ENCODE data around the gene TNNT3.
"Not testable (repeated sequence)": the region's sequence is repeated elsewhere in the genome, so short reads cannot be mapped to it uniquely, and the experiment has no call there.

The TNNT3 gene

DNA sequence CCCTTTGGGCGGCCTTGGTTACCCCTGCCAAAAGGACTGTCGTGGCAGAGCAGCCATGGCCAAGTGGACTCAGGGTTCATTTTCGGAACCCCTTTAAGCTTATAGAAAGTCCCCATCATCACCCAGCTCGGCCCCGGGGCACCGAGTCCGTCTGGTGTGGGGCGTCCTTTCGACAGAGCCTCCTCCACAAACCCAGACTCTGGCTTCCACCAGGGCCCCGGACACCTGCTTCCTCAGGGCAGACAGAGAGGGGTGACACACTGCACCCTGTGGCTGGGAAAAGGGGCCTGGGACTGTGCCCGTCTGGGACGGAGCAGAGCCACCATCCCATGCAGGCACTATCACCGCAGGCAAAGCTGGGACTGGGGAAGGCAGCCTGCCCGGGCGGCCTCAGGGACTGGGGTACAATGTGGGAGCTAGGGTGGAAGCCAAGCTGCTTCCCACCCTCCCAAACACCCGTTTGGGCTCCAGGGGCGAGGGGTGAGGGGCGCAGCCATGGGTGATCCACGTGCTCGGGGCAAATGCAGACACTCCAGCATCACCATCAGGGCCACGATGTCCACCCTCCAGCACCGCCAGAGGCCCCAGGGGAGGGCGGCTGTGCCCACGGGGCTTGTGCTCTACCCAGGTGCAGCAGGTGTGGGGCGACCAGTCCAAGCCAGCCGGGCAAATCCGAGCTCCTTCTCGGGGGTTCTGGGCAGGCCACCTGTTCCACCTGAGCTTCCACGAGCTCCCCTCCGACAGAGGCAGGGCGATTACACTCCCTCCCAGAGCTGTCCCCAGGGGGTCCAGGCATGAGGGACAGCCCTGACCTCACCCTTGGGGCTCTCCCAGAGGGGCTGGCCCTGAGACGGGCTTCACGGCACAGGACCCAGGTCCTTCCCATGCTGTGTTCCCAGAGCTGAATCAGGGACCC lies 15.9 kb downstream of the TNNT3 start:
- H3K9ac ChIP-seq (ENCODE audit: low read length), result no peak overlapping the region
- no peaks in the 10 kb centered on the region for H3K27me3 ChIP-seq (ENCODE audit: control insufficient read depth in 1 of 2, insufficient read depth in 2 of 2, low read length in 2 of 2)
- no peak overlapping the region for H3K4me3 ChIP-seq (ENCODE audit: low read depth in 1 of 2, low read length in 2 of 2)
- no peaks in the 10 kb centered on the region for H3K36me3 ChIP-seq (ENCODE audit: insufficient read depth, low read length)
- H3K4me1 ChIP-seq (ENCODE audit: insufficient read depth, low read length), result no peaks in the 10 kb centered on the region
- no peaks in the 10 kb centered on the region for H3K9me3 ChIP-seq (ENCODE audit: low read length)
- H3K27ac ChIP-seq (ENCODE audit: low read depth, low read length), result no peak overlapping the region

DNA sequence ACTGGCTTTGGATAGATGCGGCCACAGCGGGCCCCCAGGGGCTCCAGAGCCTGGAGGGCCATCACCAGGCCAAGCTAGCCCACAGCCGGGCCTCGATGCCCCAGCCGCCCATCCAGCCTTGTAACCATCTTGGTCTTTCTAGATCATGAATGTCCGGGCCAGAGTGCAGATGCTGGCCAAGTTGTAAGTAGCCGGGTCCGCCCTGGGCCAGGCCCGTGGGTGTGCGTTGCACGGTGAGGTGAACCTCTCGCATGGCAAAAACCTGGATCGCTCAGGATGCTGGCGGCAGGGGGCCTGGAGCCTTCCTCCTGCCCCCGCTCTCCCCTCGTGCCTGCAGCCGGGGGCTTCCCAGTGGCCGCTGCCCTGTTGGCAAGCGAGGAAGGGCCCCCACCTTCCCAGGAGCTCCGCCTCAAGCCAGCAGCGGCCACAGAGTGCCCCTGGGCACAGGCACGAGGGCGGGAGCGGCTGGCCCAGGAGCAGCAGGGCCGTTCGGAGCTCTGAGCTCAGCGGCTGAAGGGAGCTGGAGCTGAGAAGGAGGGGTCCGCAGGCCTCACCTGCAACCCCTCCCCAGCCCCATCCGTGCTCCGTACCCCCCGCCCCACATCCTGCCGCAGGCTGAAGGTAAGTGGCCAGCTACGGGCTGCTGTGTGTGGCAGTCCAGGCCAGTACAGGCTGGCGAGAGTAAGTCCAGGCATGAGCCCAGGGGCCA lies 16.7 kb downstream of the TNNT3 start:
- Histone ChIP-seq H3K9me3 (ENCODE audit: low read length) (no peaks in the 10 kb centered on the region), H3K36me3 (ENCODE audit: insufficient read depth, low read length) (no peaks in the 10 kb centered on the region), H3K27ac (ENCODE audit: low read depth, low read length) (no peak overlapping the region), H3K9ac (ENCODE audit: low read length) (no peak overlapping the region), H3K27me3 (ENCODE audit: control insufficient read depth in 1 of 2, insufficient read depth in 2 of 2, low read length in 2 of 2) (no peaks in the 10 kb centered on the region), H3K4me3 (ENCODE audit: low read depth in 1 of 2, low read length in 2 of 2) (no peak overlapping the region), H3K4me1 (ENCODE audit: insufficient read depth, low read length) (no peaks in the 10 kb centered on the region)

GRCh38 chr11:1936781-1937615 lies 17.5 kb downstream of the TNNT3 start:
- H3K9me3 ChIP-seq (ENCODE audit: low read length), result no peaks in the 10 kb centered on the region
- no peak overlapping the region for H3K4me3 ChIP-seq (ENCODE audit: low read depth in 1 of 2, low read length in 2 of 2)
- H3K36me3 ChIP-seq (ENCODE audit: insufficient read depth, low read length), result no peaks in the 10 kb centered on the region
- no peaks in the 10 kb centered on the region for H3K4me1 ChIP-seq (ENCODE audit: insufficient read depth, low read length)
- H3K27me3 ChIP-seq (ENCODE audit: control insufficient read depth in 1 of 2, insufficient read depth in 2 of 2, low read length in 2 of 2), result no peaks in the 10 kb centered on the region
- no peak overlapping the region for H3K9ac ChIP-seq (ENCODE audit: low read length)
- no peak overlapping the region for H3K27ac ChIP-seq (ENCODE audit: low read depth, low read length)

- H3K9ac ChIP-seq (ENCODE audit: low read length), result no peak overlapping the region
- no peaks in the 10 kb centered on the region for H3K4me1 ChIP-seq (ENCODE audit: insufficient read depth, low read length)
Measured at GRCh38 chr11:1937616-1938342, 18.3 kb downstream of the TNNT3 start.

DNA sequence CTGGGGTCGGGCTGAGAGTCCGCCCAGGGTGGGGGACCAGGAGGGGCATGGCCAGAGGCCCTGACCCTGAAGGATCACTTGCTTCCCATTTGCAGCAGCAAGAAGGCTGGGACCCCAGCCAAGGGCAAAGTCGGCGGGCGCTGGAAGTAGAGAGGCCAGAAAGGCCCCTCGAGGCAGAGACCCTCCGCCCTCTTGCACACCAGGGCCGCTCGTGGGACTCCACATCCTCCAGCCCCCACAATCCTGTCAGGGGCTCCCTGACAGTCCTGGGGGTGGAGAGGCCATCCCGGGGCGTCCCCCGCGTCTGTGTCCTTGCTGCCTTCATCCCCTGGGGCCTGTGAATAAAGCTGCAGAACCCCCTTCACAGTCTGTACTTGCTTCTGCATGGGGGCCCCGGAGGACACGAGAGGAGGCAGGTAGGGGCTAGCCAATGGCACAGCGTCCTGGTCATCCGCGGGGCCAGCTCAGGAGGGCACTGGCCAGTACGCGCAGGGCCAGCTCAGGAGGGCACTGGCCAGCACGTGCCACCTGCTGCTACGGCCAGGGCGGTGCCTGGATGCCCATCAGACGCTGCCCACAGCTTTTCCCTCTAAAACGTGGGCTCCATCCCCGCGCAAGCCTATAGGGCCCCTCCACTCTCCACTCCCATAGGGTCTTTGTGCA lies 19.0 kb downstream of the TNNT3 start:
- no peaks in the 10 kb centered on the region for H3K9me3 ChIP-seq (ENCODE audit: low read length)
- H3K9ac ChIP-seq (ENCODE audit: low read length), result no peak overlapping the region
- H3K4me3 ChIP-seq (ENCODE audit: low read depth in 1 of 2, low read length in 2 of 2), result no peak overlapping the region
- no peaks in the 10 kb centered on the region for H3K27me3 ChIP-seq (ENCODE audit: control insufficient read depth in 1 of 2, insufficient read depth in 2 of 2, low read length in 2 of 2)
- no peak overlapping the region for H3K27ac ChIP-seq (ENCODE audit: low read depth, low read length)
- no peaks in the 10 kb centered on the region for H3K36me3 ChIP-seq (ENCODE audit: insufficient read depth, low read length)
- H3K4me1 ChIP-seq (ENCODE audit: insufficient read depth, low read length), result no peaks in the 10 kb centered on the region

More at GRCh38 chr11:1937616-1938342, 18.3 kb downstream of the TNNT3 start:
- no peaks in the 10 kb centered on the region for H3K36me3 ChIP-seq (ENCODE audit: insufficient read depth, low read length)
- H3K27ac ChIP-seq (ENCODE audit: low read depth, low read length), result no peak overlapping the region
- no peak overlapping the region for H3K4me3 ChIP-seq (ENCODE audit: low read depth in 1 of 2, low read length in 2 of 2)
- H3K27me3 ChIP-seq (ENCODE audit: control insufficient read depth in 1 of 2, insufficient read depth in 2 of 2, low read length in 2 of 2), result no peaks in the 10 kb centered on the region
- H3K9me3 ChIP-seq (ENCODE audit: low read length), result no peaks in the 10 kb centered on the region

GRCh38 chr11:1939006-1939625 lies 19.6 kb downstream of the TNNT3 start:
- Histone ChIP-seq H3K4me3 (ENCODE audit: low read depth in 1 of 2, low read length in 2 of 2) (no peak overlapping the region), H3K4me1 (ENCODE audit: insufficient read depth, low read length) (no peaks in the 10 kb centered on the region), H3K36me3 (ENCODE audit: insufficient read depth, low read length) (no peaks in the 10 kb centered on the region), H3K9ac (ENCODE audit: low read length) (no peak overlapping the region), H3K9me3 (ENCODE audit: low read length) (no peaks in the 10 kb centered on the region), H3K27me3 (ENCODE audit: control insufficient read depth in 1 of 2, insufficient read depth in 2 of 2, low read length in 2 of 2) (no peaks in the 10 kb centered on the region), H3K27ac (ENCODE audit: low read depth, low read length) (no peak overlapping the region)

DNA sequence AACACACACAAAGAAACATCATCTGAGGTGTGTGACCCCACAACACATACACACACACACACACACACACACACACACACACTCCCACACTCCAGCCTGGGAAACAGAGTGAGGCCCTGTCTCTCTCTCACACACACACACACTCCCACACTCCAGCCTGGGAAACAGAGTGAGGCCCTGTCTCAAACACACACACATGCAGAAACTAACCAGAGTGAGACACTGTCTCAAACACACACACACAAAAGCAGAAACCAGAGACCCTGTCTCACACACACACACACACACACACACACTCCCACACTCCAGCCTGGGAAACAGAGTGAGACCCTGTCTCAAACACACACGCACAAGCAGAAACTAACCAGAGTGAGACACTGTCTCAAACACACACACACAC lies 20.3 kb downstream of the TNNT3 start:
- not testable (repeated sequence) for H3K27ac ChIP-seq (ENCODE audit: low read depth, low read length); H3K9me3 ChIP-seq (ENCODE audit: low read length); H3K27me3 ChIP-seq (ENCODE audit: control insufficient read depth in 1 of 2, insufficient read depth in 2 of 2, low read length in 2 of 2); H3K4me3 ChIP-seq (ENCODE audit: low read depth in 1 of 2, low read length in 2 of 2); H3K36me3 ChIP-seq (ENCODE audit: insufficient read depth, low read length); H3K9ac ChIP-seq (ENCODE audit: low read length); H3K4me1 ChIP-seq (ENCODE audit: insufficient read depth, low read length)

GRCh38 chr11:1942558-1943260 lies 23.2 kb downstream of the TNNT3 start:
- Histone ChIP-seq H3K4me1 (ENCODE audit: insufficient read depth, low read length) (no peaks in the 10 kb centered on the region), H3K4me3 (ENCODE audit: low read depth in 1 of 2, low read length in 2 of 2) (no peak overlapping the region), H3K9me3 (ENCODE audit: low read length) (no peaks in the 10 kb centered on the region), H3K27me3 (ENCODE audit: control insufficient read depth in 1 of 2, insufficient read depth in 2 of 2, low read length in 2 of 2) (no peaks in the 10 kb centered on the region), H3K9ac (ENCODE audit: low read length) (no peak overlapping the region), H3K36me3 (ENCODE audit: insufficient read depth, low read length) (no peaks in the 10 kb centered on the region), H3K27ac (ENCODE audit: low read depth, low read length) (no peak overlapping the region)

GRCh38 chr11:1943576-1943975 lies 24.1 kb downstream of the TNNT3 start:
- no peak overlapping the region for H3K27ac ChIP-seq (ENCODE audit: low read depth, low read length)
- no peak overlapping the region for H3K9ac ChIP-seq (ENCODE audit: low read length)
- H3K9me3 ChIP-seq (ENCODE audit: low read length), result no peaks in the 10 kb centered on the region
- H3K4me1 ChIP-seq (ENCODE audit: insufficient read depth, low read length), result no peaks in the 10 kb centered on the region
- no peak overlapping the region for H3K4me3 ChIP-seq (ENCODE audit: low read depth in 1 of 2, low read length in 2 of 2)
- H3K36me3 ChIP-seq (ENCODE audit: insufficient read depth, low read length), result no peaks in the 10 kb centered on the region
- no peaks in the 10 kb centered on the region for H3K27me3 ChIP-seq (ENCODE audit: control insufficient read depth in 1 of 2, insufficient read depth in 2 of 2, low read length in 2 of 2)

DNA sequence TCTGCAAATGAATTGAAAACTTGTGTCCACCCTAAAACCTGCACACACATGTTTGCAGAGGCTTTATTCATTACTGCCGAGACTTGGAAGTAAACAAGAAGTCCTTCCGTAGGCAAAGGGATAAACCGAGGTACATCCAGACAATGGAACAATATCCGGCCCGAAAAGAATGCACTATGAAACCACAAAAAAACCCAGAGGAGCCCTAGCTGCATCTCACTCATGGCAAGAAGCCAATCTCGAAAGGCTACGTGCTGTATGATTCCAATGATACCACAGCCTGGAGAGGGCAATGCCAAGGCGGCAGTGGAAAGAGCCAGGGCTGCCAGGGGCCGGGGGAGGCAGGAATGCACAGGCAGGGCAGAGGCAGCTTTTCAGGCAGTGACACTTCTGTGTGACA lies 24.5 kb downstream of the TNNT3 start:
- H3K27me3 ChIP-seq (ENCODE audit: control insufficient read depth in 1 of 2, insufficient read depth in 2 of 2, low read length in 2 of 2), result no peaks in the 10 kb centered on the region
- no peaks in the 10 kb centered on the region for H3K4me1 ChIP-seq (ENCODE audit: insufficient read depth, low read length)
- no peak overlapping the region for H3K9ac ChIP-seq (ENCODE audit: low read length)
- H3K27ac ChIP-seq (ENCODE audit: low read depth, low read length), result no peak overlapping the region
- no peak overlapping the region for H3K4me3 ChIP-seq (ENCODE audit: low read depth in 1 of 2, low read length in 2 of 2)
- H3K9me3 ChIP-seq (ENCODE audit: low read length), result no peaks in the 10 kb centered on the region
- H3K36me3 ChIP-seq (ENCODE audit: insufficient read depth, low read length), result no peaks in the 10 kb centered on the region

All from muscle layer of colon (tissue), 2 donors.